CD4-positive, alpha-beta memory T cell (primary cell): ENCODE measurements around the gene VPS4B. TPM values are rescaled to one million over a fixed set of nuclear protein-coding genes. Genes with fewer than 3 reads are reported as not detected.

Experiments
- CTCF ChIA-PET: fragments of 350-600 bp; sonication (Branson Sonifier 250); formaldehyde crosslinking; loops from one replicate; lab custom pipeline; 2021; ENCODE audit warnings: inconsistent platforms; ENCODE audit not compliant: partially characterized antibody; lab: Charles Lee
- POLR2A ChIA-PET: fragments of 350-600 bp; sonication (Branson Sonifier 250); formaldehyde crosslinking; loops from one replicate; lab custom pipeline; 2021; ENCODE audit not compliant: partially characterized antibody; lab: Charles Lee
- DNase-seq, 5 donors: peaks; one replicate each; pipeline versions ENCODE4 v3.0.0 to v3.0.0-alpha.2; 2020 to 2022; ENCODE audit warnings: mixed read lengths in 1 of 5
- H3K27ac ChIP-seq: one replicate; pipeline ENCODE4 v1.7.0; 2013; ENCODE audit warnings: low read depth, low read length
- H3K27me3 ChIP-seq: 2 replicates; pipeline ENCODE4 v1.7.0; 2013; ENCODE audit warnings: mild to moderate bottlenecking, low read length, moderate library complexity; ENCODE audit not compliant: insufficient read depth
- H3K36me3 ChIP-seq: 2 replicates; pipeline ENCODE4 v1.7.0; 2013; ENCODE audit warnings: mild to moderate bottlenecking, low read length, moderate library complexity; ENCODE audit not compliant: insufficient read depth
- H3K4me1 ChIP-seq: 2 replicates; pipeline ENCODE4 v1.7.0; 2013; ENCODE audit warnings: mild to moderate bottlenecking, low read length, moderate library complexity; ENCODE audit not compliant: insufficient read depth
- H3K4me3 ChIP-seq, 2 donors: one replicate each; pipeline ENCODE4 v1.7.0; 2013; ENCODE audit warnings: low read length in 2 of 2, mild to moderate bottlenecking in 1 of 2
- H3K9me3 ChIP-seq, 2 donors: one replicate each; pipeline ENCODE4 v1.7.0; 2013; ENCODE audit warnings: low read length in 2 of 2, control low read depth in 1 of 2; ENCODE audit not compliant: control insufficient read depth in 1 of 2
- H3K27ac Mint-ChIP-seq, 7 donors: one replicate each; pipeline ENCODE4 v1.8.0; 2020 to 2021; ENCODE audit warnings: mixed read lengths in 7 of 7, mild to moderate bottlenecking in 6 of 7, inconsistent platforms in 3 of 7, moderate library complexity in 3 of 7
- H3K27me3 Mint-ChIP-seq, 2 donors: one replicate each; pipeline ENCODE4 v1.8.0; 2020 to 2021; ENCODE audit warnings: mixed read lengths in 2 of 2
- H3K36me3 Mint-ChIP-seq, 2 donors: one replicate each; pipeline ENCODE4 v1.8.0; 2020 to 2021; ENCODE audit warnings: mixed read lengths in 2 of 2, inconsistent platforms in 1 of 2, mild to moderate bottlenecking in 1 of 2
- H3K4me1 Mint-ChIP-seq, 4 donors: one replicate each; pipeline ENCODE4 v1.8.0; 2020 to 2021; ENCODE audit warnings: mixed read lengths in 4 of 4, mild to moderate bottlenecking in 1 of 4
- H3K4me3 Mint-ChIP-seq, 8 donors: one replicate each; pipeline ENCODE4 v1.8.0; 2020 to 2021; ENCODE audit warnings: mixed read lengths in 8 of 8, mild to moderate bottlenecking in 7 of 8, moderate library complexity in 6 of 8, inconsistent platforms in 3 of 8
- H3K9me3 Mint-ChIP-seq, 8 donors: one replicate each; pipeline ENCODE4 v1.8.0; 2020 to 2021; ENCODE audit warnings: mixed read lengths in 8 of 8, mild to moderate bottlenecking in 5 of 8, inconsistent platforms in 3 of 8, moderate library complexity in 1 of 8
- intact Hi-C: fragments of 100-400 bp; cut with micrococcal nuclease; formaldehyde crosslinking; loops from one replicate; pipeline ENCODE4 v1.15.1; 2023
- polyA plus RNA-seq, 2 donors: library from polyadenylated mRNA; unstranded; fragments of 300-500 nt; fragmentation: Illumina TruSeq; gene quantifications; one replicate each; pipeline ENCODE4 v1.2.3, GENCODE V29; 2021
- total RNA-seq, 2 experiments: library from RNA; stranded (reverse); gene quantifications; one replicate each; pipeline ENCODE4 v1.2.3, GENCODE V29; 2021

VPS4B gene
- total and polyA plus RNA-seq, 4 experiments from 2014 or later, result 48.0 to 94.9 (median 79.2) TPM

- Histone ChIP-seq H3K9me3 (no peaks in the 10 kb centered on the region), H3K4me1 (peaks cover 11% of the 10 kb centered on the region), H3K4me3 (no peak overlapping the region), H3K27me3 (no peaks in the 10 kb centered on the region), H3K36me3 (no peaks in the 10 kb centered on the region), H3K27ac (no peak overlapping the region)
- Mint-ChIP-seq H3K4me1 (peaks cover 14 to 24% (median 17%) of the 10 kb centered on the region in 4 donors), H3K27ac (peak overlapping the region in 1 of 7 donors; percentile 68), H3K4me3 (no peak overlapping the region), H3K27me3 (no peaks in the 10 kb centered on the region), H3K9me3 (peaks cover 0 to 6% (median 2%) of the 10 kb centered on the region in 8 donors), H3K36me3 (no peaks in the 10 kb centered on the region)
- CTCF ChIA-PET, result no interaction called here
- DNase-seq, result no peak
- POLR2A ChIA-PET, result interaction anchor here (1.4 kb wide), 1 partner anchor 10 kb away, joined by 4 read pairs; no protein-coding TSS in a partner anchor
- intact Hi-C loops, result no loop called here
Observed at GRCh38 chr18:63377275-63377980, 44.8 kb downstream of the VPS4B start.

- no peaks in the 10 kb centered on the region for H3K27me3 ChIP-seq
- H3K27ac ChIP-seq, result no peak overlapping the region
- intact Hi-C loops, result no loop called here
- Mint-ChIP-seq H3K27me3 (no peaks in the 10 kb centered on the region), H3K27ac (no peak overlapping the region), H3K4me1 (peaks cover 14 to 24% (median 17%) of the 10 kb centered on the region in 4 donors), H3K9me3 (peaks cover 0 to 6% (median 2%) of the 10 kb centered on the region in 8 donors), H3K4me3 (no peak overlapping the region), H3K36me3 (no peaks in the 10 kb centered on the region)
- no peaks in the 10 kb centered on the region for H3K9me3 ChIP-seq
- H3K36me3 ChIP-seq, result no peaks in the 10 kb centered on the region
- DNase-seq, result no peak
- POLR2A ChIA-PET, result interaction anchor here (1.4 kb wide), 1 partner anchor 9 kb away, joined by 4 read pairs; no protein-coding TSS in a partner anchor
- CTCF ChIA-PET, result no interaction called here
- peaks cover 11% of the 10 kb centered on the region for H3K4me1 ChIP-seq
- H3K4me3 ChIP-seq, result no peak overlapping the region
Observed at GRCh38 chr18:63376538-63376937, 45.7 kb downstream of the VPS4B start.

GRCh38 chr18:63374540-63374939, 47.7 kb downstream of the VPS4B start:
- no peak overlapping the region for H3K27ac ChIP-seq
- peaks cover 11% of the 10 kb centered on the region for H3K4me1 ChIP-seq
- H3K36me3 Mint-ChIP-seq, result no peaks in the 10 kb centered on the region
- no peak overlapping the region for H3K4me3 Mint-ChIP-seq
- no peaks in the 10 kb centered on the region for H3K9me3 ChIP-seq
- no peaks in the 10 kb centered on the region for H3K27me3 Mint-ChIP-seq
- no peak overlapping the region for H3K27ac Mint-ChIP-seq
- intact Hi-C loops, result no loop called here
- H3K4me1 Mint-ChIP-seq, result peaks cover 8 to 22% (median 15%) of the 10 kb centered on the region in 4 donors
- H3K9me3 Mint-ChIP-seq, result peaks cover 0 to 6% (median 2%) of the 10 kb centered on the region in 8 donors
- H3K36me3 ChIP-seq, result no peaks in the 10 kb centered on the region
- POLR2A ChIA-PET, result no interaction called here
- no peak overlapping the region for H3K4me3 ChIP-seq
- CTCF ChIA-PET, result no interaction called here
- no peak for DNase-seq
- no peaks in the 10 kb centered on the region for H3K27me3 ChIP-seq

GRCh38 chr18:63373161-63373560, 49.1 kb downstream of the VPS4B start:
- peaks cover 6% of the 10 kb centered on the region for H3K4me1 ChIP-seq
- Mint-ChIP-seq H3K27ac (no peak overlapping the region), H3K36me3 (no peaks in the 10 kb centered on the region), H3K4me3 (no peak overlapping the region), H3K9me3 (peaks cover 0 to 6% (median 2%) of the 10 kb centered on the region in 8 donors), H3K4me1 (peaks cover 7 to 18% (median 14%) of the 10 kb centered on the region in 4 donors), H3K27me3 (no peaks in the 10 kb centered on the region)
- no peak overlapping the region for H3K27ac ChIP-seq
- H3K9me3 ChIP-seq, result no peaks in the 10 kb centered on the region
- H3K27me3 ChIP-seq, result no peaks in the 10 kb centered on the region
- DNase-seq, result no peak
- ChIA-PET POLR2A (no interaction called here), CTCF (interaction anchor here (1.2 kb wide), 1 partner anchor 9 kb away, joined by 3 read pairs; no protein-coding TSS in a partner anchor)
- intact Hi-C loops, result no loop called here
- no peak overlapping the region for H3K4me3 ChIP-seq
- no peaks in the 10 kb centered on the region for H3K36me3 ChIP-seq

GRCh38 chr18:63368611-63369010, 53.7 kb downstream of the VPS4B start:
- peaks cover 0 to 2% (median 0%) of the 10 kb centered on the region in 8 donors for H3K9me3 Mint-ChIP-seq
- peaks cover 5 to 11% of the 10 kb centered on the region in 2 donors for H3K36me3 Mint-ChIP-seq
- no peak for DNase-seq
- no peaks in the 10 kb centered on the region for H3K27me3 Mint-ChIP-seq
- POLR2A ChIA-PET, result interaction anchor here (1.3 to 1.8 kb wide), 2 partner anchors 9 to 54 kb away, joined by 4 to 26 read pairs; partner anchors contain the start of gene VPS4B
- Histone ChIP-seq H3K27ac (no peak overlapping the region), H3K27me3 (no peaks in the 10 kb centered on the region), H3K4me3 (no peak overlapping the region), H3K9me3 (no peaks in the 10 kb centered on the region), H3K4me1 (peaks cover 37% of the 10 kb centered on the region), H3K36me3 (no peaks in the 10 kb centered on the region)
- H3K4me1 Mint-ChIP-seq, result peaks cover 23 to 45% (median 32%) of the 10 kb centered on the region in 4 donors
- CTCF ChIA-PET, result interaction anchor here (1.7 kb wide), 1 partner anchor 70 kb away, joined by 8 read pairs; no protein-coding TSS in a partner anchor
- H3K4me3 Mint-ChIP-seq, result peak overlapping the region; percentile 77 to 93 (median 88)
- intact Hi-C loops, result loop anchor here (5.0 kb wide), 1 partner anchor 34 kb away; no protein-coding TSS in a partner anchor
- peak overlapping the region in 4 of 7 donors; percentile 55 to 95 (median 78) for H3K27ac Mint-ChIP-seq

- Mint-ChIP-seq H3K9me3 (peaks cover 0 to 2% (median 0%) of the 10 kb centered on the region in 8 donors), H3K27me3 (no peaks in the 10 kb centered on the region), H3K4me1 (peaks cover 27 to 55% (median 39%) of the 10 kb centered on the region in 4 donors), H3K4me3 (peak within 1 kb of the TSS; percentile 91 to 98 (median 97)), H3K27ac (peak within 1 kb of the TSS; percentile 88 to 95 (median 94)), H3K36me3 (peaks cover 5 to 18% of the 10 kb centered on the region in 2 donors)
- ChIA-PET POLR2A (interaction anchor here (1.0 to 1.8 kb wide), 5 partner anchors 10 to 55 kb away, joined by 3 to 26 read pairs (median 5); partner anchors contain the start of gene VPS4B), CTCF (interaction anchor here (1.1 to 1.7 kb wide), 3 partner anchors 11 to 72 kb away, joined by 3 to 8 read pairs (median 3); no protein-coding TSS in a partner anchor)
- peak; percentile 81 to 84 (median 81) for DNase-seq
- H3K4me3 ChIP-seq, result peak within 1 kb of the TSS; percentile 90 to 98
- H3K27me3 ChIP-seq, result no peaks in the 10 kb centered on the region
- H3K4me1 ChIP-seq, result peaks cover 39% of the 10 kb centered on the region
- intact Hi-C loops, result loop anchor here (1.0 to 5.0 kb wide), 4 partner anchors 35 to 845 kb away; partner anchors contain the start of genes VPS4B and ZCCHC2
- H3K36me3 ChIP-seq, result no peaks in the 10 kb centered on the region
- H3K27ac ChIP-seq, result peak within 1 kb of the TSS; percentile 71
- H3K9me3 ChIP-seq, result no peaks in the 10 kb centered on the region
Observed at GRCh38 chr18:63367053-63367953, 55.0 kb downstream of the VPS4B start, which contains the start of gene KDSR. Gene KDSR (minus strand): TSS chr18:63367206. CDS start chr18:63367118, 88 bp downstream.
